ENCODE results near the gene CACHD1.

The CACHD1 gene

DNA sequence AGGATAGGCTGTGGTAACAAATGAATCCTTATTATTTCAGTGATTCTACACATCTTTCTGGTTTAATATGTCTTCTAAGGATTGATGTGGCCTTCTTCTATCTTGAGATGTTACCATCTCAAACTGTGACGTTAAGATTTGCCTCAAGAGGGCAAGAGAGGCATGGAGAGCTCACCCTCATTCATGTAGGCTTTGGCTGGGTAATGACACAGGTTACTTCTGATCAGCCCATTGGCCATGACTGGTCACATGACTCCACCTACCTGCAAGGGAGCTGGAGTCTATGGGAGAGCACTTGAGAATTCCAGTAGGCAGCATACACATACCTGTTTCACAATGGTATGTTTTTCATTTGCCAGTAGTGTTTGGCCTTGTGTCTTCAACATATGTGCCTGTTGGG, 30.0 kb downstream of the CACHD1 start:
- no peak overlapping the region for H3K4me3 ChIP-seq (ENCODE audit: low read depth, low read length)
- TF ChIP-seq, protein P1, sequence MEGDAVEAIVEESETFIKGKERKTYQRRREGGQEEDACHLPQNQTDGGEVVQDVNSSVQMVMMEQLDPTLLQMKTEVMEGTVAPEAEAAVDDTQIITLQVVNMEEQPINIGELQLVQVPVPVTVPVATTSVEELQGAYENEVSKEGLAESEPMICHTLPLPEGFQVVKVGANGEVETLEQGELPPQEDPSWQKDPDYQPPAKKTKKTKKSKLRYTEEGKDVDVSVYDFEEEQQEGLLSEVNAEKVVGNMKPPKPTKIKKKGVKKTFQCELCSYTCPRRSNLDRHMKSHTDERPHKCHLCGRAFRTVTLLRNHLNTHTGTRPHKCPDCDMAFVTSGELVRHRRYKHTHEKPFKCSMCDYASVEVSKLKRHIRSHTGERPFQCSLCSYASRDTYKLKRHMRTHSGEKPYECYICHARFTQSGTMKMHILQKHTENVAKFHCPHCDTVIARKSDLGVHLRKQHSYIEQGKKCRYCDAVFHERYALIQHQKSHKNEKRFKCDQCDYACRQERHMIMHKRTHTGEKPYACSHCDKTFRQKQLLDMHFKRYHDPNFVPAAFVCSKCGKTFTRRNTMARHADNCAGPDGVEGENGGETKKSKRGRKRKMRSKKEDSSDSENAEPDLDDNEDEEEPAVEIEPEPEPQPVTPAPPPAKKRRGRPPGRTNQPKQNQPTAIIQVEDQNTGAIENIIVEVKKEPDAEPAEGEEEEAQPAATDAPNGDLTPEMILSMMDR (IDR thresholded peaks at IDR 0.05; ENCODE audit: low read depth, low read length, missing control alignments), result no peak
- DNase-seq (ENCODE audit: low read depth), result no peak

DNA sequence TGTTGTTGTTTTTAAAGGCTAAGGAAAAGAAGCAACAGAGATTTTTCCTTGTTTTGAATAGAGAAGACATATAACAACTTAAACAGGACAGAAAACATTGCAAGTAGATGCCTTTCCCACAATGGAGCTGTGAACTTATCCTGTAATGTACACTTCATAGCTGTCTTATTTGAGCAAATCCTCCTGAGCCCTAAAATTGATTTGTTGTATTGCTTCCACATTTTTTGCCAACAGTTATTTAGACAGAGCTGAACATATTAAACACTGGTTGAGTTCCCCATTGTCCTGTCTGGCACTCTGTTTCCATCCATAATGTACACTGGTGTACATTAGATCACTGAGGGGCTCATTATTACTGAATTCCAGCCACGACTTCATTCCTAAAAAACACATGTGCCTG, 32.2 kb downstream of the CACHD1 start:
- DNase-seq (ENCODE audit: low read depth), result no peak
- TF ChIP-seq, protein P1 (IDR thresholded peaks at IDR 0.05; ENCODE audit: low read depth, low read length, missing control alignments), result no peak
- H3K4me3 ChIP-seq (ENCODE audit: low read depth, low read length), result no peak overlapping the region

DNA sequence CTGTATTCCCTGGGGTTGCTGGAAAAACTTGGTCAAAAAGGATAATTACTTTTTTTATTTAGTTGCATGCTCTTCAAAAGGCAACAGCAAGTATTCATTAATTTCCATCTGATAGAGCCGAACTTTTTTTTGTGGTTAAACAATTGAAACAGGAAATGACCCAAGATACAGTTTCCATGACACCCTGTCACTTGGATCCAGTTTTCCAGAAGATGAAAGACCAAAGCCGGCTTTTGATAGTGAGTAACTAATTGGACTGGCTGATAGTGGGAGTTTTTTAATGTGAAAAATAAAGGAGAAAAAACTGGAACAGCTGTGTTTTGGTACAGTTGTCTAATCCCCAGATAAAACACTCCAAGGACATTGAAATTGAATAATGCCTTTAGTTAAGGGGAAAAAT, 33.0 kb downstream of the CACHD1 start:
- TF ChIP-seq, protein P1 (IDR thresholded peaks at IDR 0.05; ENCODE audit: low read depth, low read length, missing control alignments), result no peak
- no peak for DNase-seq (ENCODE audit: low read depth)
- no peak overlapping the region for H3K4me3 ChIP-seq (ENCODE audit: low read depth, low read length)

DNA sequence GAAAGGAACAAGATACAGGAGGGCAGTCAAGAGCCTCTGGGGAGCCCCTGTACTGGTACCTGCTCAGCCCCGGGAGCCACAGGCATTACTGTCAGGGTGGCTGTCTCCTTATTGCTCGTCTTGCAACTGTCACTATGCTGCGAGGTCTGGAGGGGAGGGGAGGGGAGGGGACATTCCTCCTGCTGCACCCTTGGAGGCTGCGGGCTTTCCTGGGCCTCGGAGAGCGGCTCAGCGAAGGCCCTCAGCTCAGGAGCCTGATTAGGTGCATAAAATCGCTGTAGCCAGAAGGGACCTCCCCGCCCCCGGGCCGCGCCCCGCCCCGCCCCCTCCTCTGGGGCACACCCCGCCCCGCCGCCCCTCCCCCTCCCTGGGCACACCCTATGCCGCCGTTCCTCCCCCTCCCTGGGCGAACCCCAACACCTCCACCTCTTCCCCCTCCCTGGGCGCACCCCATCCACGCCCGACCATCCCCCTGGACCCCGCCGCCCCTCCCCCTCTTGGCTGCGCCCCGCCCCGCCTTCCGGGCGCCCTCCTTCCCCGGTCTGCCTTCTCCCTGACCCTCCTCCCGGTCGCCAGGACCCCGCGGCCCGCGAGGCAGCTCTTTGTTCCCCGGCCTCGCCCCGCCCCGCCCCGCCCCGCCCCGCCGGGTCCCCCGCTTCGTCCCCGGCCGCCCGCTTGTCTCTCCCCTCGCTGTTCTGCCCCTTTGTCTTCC, 35.5 kb downstream of the CACHD1 start:
- DNase-seq (ENCODE audit: low read depth), result no peak
- H3K4me3 ChIP-seq (ENCODE audit: low read depth, low read length), result no peak overlapping the region
- TF ChIP-seq, protein P1 (IDR thresholded peaks at IDR 0.05; ENCODE audit: low read depth, low read length, missing control alignments), result no peak

DNA sequence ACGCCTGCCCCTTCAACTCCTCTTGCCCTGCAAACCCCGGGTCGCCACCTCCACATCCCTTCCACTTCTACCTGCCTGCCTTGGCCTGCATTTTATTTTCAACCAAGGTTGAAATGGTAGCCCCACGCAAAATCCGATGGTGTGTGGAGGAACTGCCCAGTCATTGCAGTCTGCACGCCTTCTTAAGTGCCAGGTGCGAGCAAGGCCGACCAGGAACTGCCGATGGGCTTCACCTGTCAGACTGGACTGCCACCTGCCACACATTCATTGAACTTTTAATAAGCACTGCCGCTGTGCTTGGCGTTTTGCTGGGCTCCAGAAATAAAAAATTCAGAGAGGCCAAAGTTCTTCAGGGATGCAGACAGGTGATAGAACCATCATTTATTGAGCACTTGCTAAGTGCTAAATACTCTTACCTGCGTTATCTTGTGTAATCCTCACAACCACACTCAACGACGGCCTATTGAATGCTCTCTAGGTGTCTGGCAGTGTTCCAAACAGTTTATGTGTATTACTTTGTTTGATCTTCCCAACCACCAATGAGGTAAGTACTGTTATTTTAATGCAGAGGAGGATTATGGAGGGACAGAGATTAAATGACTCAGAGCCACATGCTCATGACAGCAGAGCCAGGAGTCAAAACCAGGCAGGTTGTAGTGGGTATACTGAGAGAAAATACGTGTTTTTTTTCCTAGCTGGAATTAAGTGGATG, 36.2 kb downstream of the CACHD1 start:
- TF ChIP-seq, protein P1 (IDR thresholded peaks at IDR 0.05; ENCODE audit: low read depth, low read length, missing control alignments), result no peak
- DNase-seq (ENCODE audit: low read depth), result no peak
- H3K4me3 ChIP-seq (ENCODE audit: low read depth, low read length), result no peak overlapping the region

DNA sequence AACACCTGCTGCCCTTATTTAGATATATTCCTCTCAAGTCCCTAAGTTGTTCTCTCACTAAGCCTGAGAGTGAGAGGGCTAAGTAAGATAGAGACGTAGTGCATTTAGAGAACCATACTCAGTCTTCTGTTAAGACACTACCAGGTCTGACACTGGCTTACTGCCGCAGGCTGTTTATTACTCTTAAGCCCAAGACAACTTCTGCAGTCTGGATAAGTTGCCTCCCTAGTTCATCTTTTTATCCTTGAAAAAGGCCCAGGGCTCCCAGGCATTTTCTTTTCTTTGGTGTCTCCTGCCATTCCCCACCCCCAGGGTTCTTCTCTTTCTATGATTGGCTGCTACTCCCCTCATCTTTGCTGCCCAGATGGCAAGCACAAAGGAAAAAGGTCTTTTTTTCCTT, 38.7 kb downstream of the CACHD1 start:
- no peak for DNase-seq (ENCODE audit: low read depth)
- TF ChIP-seq, protein P1 (IDR thresholded peaks at IDR 0.05; ENCODE audit: low read depth, low read length, missing control alignments), result no peak

More for the DNA sequence above, 38.7 kb downstream of the CACHD1 start:
- no peak overlapping the region for H3K4me3 ChIP-seq (ENCODE audit: low read depth, low read length)

Measured in GM12864 (cell line).